WI38 (cell line): ENCODE measurements around the gene ZFHX3.

Experiments
- H3K4me3 ChIP-seq: 2 replicates; pipeline ENCODE4 v1.5.1; 2011; ENCODE audit warnings: low read depth, mild to moderate bottlenecking, control low read depth, low read length
- CTCF ChIP-seq: IDR thresholded peaks from 2 replicates; pipeline ENCODE4 v1.5.1; 2012; ENCODE audit warnings: low read depth, mild to moderate bottlenecking, control low read depth, low read length

ZFHX3 gene

GRCh38 chr16:72944757-72945485 lies 103.0 kb downstream of the ZFHX3 start:
- TF ChIP-seq CTCF, result no peak
- no peak overlapping the region for H3K4me3 ChIP-seq

DNA sequence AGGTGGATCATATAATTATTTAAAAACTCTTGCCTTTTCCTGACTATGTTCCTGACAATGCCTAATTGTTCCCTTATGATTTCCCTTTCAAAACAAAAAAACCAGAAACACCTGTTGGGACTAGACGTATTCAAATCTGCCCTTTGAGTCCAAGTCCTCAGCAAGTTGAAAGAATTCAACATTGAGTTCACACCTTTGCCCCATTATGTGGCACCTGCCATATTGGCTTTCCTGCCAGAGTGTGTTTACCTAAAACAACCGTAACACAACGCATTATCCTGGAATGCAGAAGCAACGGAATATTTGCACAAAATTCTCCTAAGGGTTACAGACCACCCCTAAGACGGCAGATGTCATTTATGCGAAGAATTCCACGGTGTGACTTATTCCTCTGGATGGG lies 105.9 kb downstream of the ZFHX3 start:
- TF ChIP-seq CTCF, result no peak
- H3K4me3 ChIP-seq, result no peak overlapping the region

DNA sequence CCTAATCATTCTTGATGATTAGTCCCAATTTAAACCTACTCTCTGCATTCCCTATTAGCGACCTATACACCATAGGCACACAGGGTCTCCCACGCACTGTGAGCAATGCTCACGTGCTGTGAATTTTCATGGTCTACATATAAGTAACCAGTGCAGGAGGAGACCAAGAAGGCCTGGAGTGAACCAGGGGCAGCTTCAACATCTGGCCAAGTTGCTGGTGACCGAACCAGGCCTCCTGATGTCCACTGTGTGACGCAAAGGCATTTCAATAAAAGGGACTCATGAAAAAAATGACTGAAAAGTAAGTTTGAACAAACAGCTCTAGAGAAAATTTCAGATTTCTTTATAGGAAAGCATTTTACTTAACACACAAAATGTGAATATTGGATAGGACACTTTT lies 107.0 kb downstream of the ZFHX3 start:
- TF ChIP-seq CTCF, result no peak
- H3K4me3 ChIP-seq, result no peak overlapping the region

DNA sequence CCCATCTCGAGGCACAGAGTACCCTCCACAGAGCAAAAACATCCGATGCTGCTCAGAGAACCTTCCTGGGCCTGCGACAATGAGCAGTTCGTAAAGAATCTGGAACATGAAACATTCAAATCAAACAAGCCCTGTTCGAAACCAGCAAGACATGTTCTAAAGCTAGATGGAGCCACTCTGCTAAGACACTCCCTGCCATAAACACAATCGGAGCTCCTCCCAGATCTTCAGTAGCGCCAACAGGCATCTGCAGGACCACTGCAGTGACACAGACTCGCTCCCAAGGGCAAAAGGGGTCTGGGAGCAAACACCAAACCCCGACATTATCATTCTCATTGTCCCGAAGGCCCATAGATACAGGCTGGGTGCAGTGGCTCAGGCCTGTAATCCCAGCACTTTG lies 108.7 kb downstream of the ZFHX3 start:
- 0 out of 2 replicates have a peak, but pooled peaks have one; percentile 23 for TF ChIP-seq CTCF
- H3K4me3 ChIP-seq, result peak overlapping the region; percentile 37; the same call in 1 of the 2 replicates

DNA sequence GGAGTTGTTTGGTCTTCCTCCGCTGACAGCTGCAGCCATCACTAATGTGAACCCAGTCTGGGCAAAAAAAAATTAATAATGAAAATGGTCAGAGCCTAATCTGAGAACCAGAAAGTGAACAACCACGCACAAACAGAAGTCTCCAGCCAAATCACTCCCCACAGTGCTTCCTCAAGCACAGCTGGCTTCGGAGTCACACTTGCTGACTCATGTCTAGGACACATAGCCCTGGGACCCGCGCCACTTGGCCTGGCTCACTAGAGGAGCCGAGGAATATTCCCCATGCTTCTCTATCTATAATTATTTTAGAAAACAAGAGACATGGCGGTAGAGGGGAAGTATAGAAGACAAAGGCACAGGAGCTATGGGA lies 109.1 kb downstream of the ZFHX3 start:
- H3K4me3 ChIP-seq, result peak overlapping the region; percentile 37; the same call in 1 of the 2 replicates
- no peak for TF ChIP-seq CTCF

DNA sequence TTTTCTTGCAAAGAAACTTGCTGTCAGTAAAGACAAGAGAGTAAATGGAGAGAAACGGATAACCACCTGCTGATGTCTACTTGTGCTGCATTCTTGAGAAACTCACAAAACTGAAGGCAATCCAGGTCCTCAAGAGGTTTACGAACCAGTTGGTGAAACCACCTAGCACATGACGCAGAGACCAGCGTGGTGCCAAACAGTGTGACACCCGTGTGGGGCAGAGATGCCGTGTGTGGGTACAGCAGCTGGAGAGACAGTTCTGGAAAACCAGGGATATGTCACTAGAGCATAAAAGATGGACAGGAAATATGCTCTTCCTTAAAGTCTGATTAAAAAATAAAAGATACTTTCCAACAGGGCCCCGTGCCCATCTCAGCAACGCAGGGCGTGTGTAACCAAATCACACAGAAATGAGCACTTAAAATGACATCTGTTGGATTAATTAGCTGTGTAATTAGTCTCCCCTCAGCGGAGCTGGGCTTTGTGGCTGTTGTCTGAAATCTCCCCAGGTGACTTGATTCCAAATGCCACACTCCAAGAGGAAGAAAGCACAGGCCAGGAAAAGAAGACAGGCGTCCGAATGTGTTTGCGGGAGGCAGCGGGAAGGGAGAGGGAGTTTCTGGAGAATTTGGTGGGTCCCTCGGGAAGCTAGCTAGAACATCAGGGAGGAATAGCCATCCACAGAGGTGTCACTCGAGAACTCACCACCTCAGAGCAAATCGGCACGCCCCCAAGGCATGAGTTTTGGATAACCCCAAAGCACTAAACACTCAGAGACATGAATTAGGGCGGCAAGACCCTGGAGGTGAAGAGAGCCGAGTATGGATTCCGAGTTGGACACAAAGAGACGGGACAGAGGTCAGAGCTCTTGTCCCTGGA lies 109.8 kb downstream of the ZFHX3 start:
- no peak for TF ChIP-seq CTCF
- H3K4me3 ChIP-seq, result no peak overlapping the region; the same call in 1 of the 2 replicates

DNA sequence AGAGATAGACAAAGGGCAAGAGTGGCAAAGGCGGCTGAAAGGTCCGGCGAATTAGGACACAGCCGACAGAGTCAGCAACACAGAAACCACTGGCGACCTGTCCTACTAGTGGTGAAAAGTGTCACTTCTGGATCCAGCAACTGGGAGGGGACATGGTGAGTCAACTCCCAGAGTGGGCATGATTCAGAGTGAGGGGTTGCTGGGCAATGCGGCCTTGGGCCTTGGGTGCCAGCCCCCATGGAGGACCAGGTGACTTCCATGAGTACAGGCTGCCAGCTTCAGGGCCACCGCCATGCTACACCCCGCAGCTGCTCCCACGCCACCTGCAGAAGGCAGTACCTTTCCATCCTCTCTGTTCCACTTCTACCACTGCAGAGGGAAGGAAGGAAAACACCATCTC lies 110.6 kb downstream of the ZFHX3 start:
- TF ChIP-seq CTCF, result no peak
- no peak overlapping the region for H3K4me3 ChIP-seq
